Activated CD8-positive, alpha-beta memory T cell treated with anti-CD3 and anti-CD28 coated beads for 4 hours (primary cell): ENCODE results near the gene S100A5.
"Not testable (repeated sequence)": the region's sequence is repeated elsewhere in the genome, so short reads cannot be mapped to it uniquely, and the experiment has no call there.

Experiments
- DNase-seq, 2 donors: peaks; one replicate each; pipeline ENCODE4 v3.0.0-alpha.2; 2020; ENCODE audit warnings: low read depth in 2 of 2

S100A5 gene

GRCh38 chr1:153540394-153541361 is at the start of gene S100A5:
S100A5 (minus strand) TSS chr1:153540934; CDS start chr1:153540191, 743 bp downstream.
- peak in 1 of 2 donors; percentile 48 for DNase-seq

- no peak for DNase-seq
Observed at GRCh38 chr1:153588482-153588881, 47.7 kb upstream of the S100A5 start.

GRCh38 chr1:153588033-153588432 is 47.3 kb upstream of the S100A5 start:
- not testable (repeated sequence) for DNase-seq

GRCh38 chr1:153587314-153587713 is 46.6 kb upstream of the S100A5 start:
- no peak for DNase-seq

GRCh38 chr1:153586347-153586746 is 45.6 kb upstream of the S100A5 start:
- no peak for DNase-seq

GRCh38 chr1:153585006-153585405 is 44.3 kb upstream of the S100A5 start:
- DNase-seq, result no peak

- no peak for DNase-seq
Observed at GRCh38 chr1:153583976-153584375, 43.2 kb upstream of the S100A5 start.

- not testable (repeated sequence) for DNase-seq
Observed at GRCh38 chr1:153583514-153583913, 42.8 kb upstream of the S100A5 start.

- not testable (repeated sequence) for DNase-seq
Observed at GRCh38 chr1:153582836-153583235, 42.1 kb upstream of the S100A5 start.

- no peak for DNase-seq
Observed at GRCh38 chr1:153578936-153579335, 38.2 kb upstream of the S100A5 start.

GRCh38 chr1:153578490-153578889 is 37.8 kb upstream of the S100A5 start:
- DNase-seq, result no peak

- DNase-seq, result no peak
Observed at GRCh38 chr1:153577624-153578051, 36.9 kb upstream of the S100A5 start.

GRCh38 chr1:153577138-153577537 is 36.4 kb upstream of the S100A5 start:
- DNase-seq, result no peak

- DNase-seq, result not testable (repeated sequence)
Observed at GRCh38 chr1:153575497-153575896, 34.8 kb upstream of the S100A5 start.

GRCh38 chr1:153575081-153575491 is 34.4 kb upstream of the S100A5 start:
- not testable (repeated sequence) for DNase-seq

GRCh38 chr1:153573351-153573750 is 32.6 kb upstream of the S100A5 start:
- DNase-seq, result no peak

GRCh38 chr1:153572569-153573015 is 31.9 kb upstream of the S100A5 start:
- DNase-seq, result no peak

GRCh38 chr1:153571706-153572105 is 31.0 kb upstream of the S100A5 start:
- DNase-seq, result no peak

GRCh38 chr1:153570874-153571273 is 30.1 kb upstream of the S100A5 start:
- no peak for DNase-seq

GRCh38 chr1:153569465-153569864 is 28.7 kb upstream of the S100A5 start:
- DNase-seq, result no peak

GRCh38 chr1:153568367-153569099 is 27.8 kb upstream of the S100A5 start:
- DNase-seq, result peak; percentile 57 to 58

GRCh38 chr1:153567621-153568366 is 27.1 kb upstream of the S100A5 start:
- peak in 1 of 2 donors; percentile 20 for DNase-seq
